ENCODE data around the gene TLCD3B.

Gene TLCD3B

GRCh38 chr16:30010844-30011713 is 20.0 kb downstream of the TLCD3B start, which contains the start of gene DOC2A:
Gene DOC2A (minus strand): TSS chr16:30011027. CDS start chr16:30010222, 805 bp downstream.
- TF ChIP-seq ZFX (IDR thresholded peaks at IDR 0.05) = no peak
- TF ChIP-seq, protein P1, sequence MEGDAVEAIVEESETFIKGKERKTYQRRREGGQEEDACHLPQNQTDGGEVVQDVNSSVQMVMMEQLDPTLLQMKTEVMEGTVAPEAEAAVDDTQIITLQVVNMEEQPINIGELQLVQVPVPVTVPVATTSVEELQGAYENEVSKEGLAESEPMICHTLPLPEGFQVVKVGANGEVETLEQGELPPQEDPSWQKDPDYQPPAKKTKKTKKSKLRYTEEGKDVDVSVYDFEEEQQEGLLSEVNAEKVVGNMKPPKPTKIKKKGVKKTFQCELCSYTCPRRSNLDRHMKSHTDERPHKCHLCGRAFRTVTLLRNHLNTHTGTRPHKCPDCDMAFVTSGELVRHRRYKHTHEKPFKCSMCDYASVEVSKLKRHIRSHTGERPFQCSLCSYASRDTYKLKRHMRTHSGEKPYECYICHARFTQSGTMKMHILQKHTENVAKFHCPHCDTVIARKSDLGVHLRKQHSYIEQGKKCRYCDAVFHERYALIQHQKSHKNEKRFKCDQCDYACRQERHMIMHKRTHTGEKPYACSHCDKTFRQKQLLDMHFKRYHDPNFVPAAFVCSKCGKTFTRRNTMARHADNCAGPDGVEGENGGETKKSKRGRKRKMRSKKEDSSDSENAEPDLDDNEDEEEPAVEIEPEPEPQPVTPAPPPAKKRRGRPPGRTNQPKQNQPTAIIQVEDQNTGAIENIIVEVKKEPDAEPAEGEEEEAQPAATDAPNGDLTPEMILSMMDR (conservative IDR thresholded peaks at IDR 0.05) = no peak
- peak within 1 kb of the TSS; percentile 49 for H3K27ac ChIP-seq

DNA sequence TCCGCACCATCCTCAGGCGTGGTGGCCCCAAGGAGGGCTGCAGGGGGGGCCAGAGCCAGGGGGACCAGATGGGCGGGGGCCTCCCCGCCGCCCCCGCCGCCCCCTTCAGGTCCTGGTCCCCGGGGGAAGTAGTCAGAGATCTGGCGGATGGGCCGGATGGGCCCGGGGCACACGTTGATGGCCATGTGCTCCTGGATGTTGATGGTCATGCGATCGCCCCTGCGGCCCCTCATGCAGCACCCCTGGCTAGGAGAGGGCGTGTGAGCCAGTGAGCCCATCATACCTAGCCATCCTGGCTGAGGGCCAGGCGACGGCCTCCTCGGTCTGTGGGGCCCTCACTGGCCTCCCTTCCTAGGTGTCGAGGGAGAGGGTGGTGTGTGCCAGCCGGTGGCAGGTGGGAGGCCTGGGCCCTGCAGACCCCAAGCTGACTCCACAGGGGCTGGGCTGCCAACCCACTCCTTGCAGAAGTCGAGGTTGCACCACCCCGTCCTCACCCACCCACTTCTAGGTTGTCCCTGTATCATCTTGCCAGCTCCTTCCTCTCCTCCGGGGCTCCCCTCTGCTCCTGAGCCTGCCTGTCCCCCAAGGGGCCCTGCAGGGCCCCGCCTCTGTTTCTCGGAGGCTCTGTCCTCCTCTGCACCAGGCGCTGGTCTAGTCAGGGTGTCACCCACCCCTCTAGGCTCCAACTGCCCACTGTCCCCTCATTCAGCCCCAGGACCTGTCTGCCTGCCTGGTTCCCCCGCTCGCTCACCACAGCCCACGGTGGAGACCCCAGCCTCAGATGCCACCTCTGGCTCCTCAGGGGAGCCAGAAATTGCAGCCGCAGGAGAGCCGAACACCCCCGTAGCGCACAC is 20.9 kb downstream of the TLCD3B start:
- peak overlapping the region; percentile 49 for H3K27ac ChIP-seq
- no peak for TF ChIP-seq ZFX (IDR thresholded peaks at IDR 0.05)
- TF ChIP-seq, protein P1 (conservative IDR thresholded peaks at IDR 0.05) = no peak

- no peak overlapping the region for H3K27ac ChIP-seq
- TF ChIP-seq ZFX (IDR thresholded peaks at IDR 0.05) = no peak
- TF ChIP-seq, protein P1 (conservative IDR thresholded peaks at IDR 0.05) = no peak
Observed at GRCh38 chr16:30009085-30009862, 21.8 kb downstream of the TLCD3B start.

- no peak overlapping the region for H3K27ac ChIP-seq
- no peak for TF ChIP-seq ZFX (IDR thresholded peaks at IDR 0.05)
- TF ChIP-seq, protein P1 (conservative IDR thresholded peaks at IDR 0.05) = no peak
Observed at GRCh38 chr16:30007378-30007895, 23.6 kb downstream of the TLCD3B start.

- TF ChIP-seq, protein P1 (conservative IDR thresholded peaks at IDR 0.05) = no peak
- no peak for TF ChIP-seq ZFX (IDR thresholded peaks at IDR 0.05)
Observed at GRCh38 chr16:30006659-30007377, 24.3 kb downstream of the TLCD3B start.

GRCh38 chr16:30006095-30006473 is 25.0 kb downstream of the TLCD3B start:
- no peak for TF ChIP-seq ZFX (IDR thresholded peaks at IDR 0.05)
- TF ChIP-seq, protein P1 (conservative IDR thresholded peaks at IDR 0.05) = no peak
- no peak overlapping the region for H3K27ac ChIP-seq

More at GRCh38 chr16:30006659-30007377, 24.3 kb downstream of the TLCD3B start:
- H3K27ac ChIP-seq = no peak overlapping the region
